NCI-H1930 (cell line): Measurements from ENCODE around the gene SCAF1.
"Not testable (repeated sequence)": the region's sequence is repeated elsewhere in the genome, so short reads cannot be mapped to it uniquely, and the experiment has no call there.

Experiments
- DNase-seq, 2 experiments: peaks; one replicate each; lab custom pipeline; 2025; lab: John Stamatoyannopoulos, UW

The SCAF1 gene

GRCh38 chr19:49616532-49616931, 25.5 kb upstream of the SCAF1 start:
- no peak for DNase-seq

- DNase-seq: no peak
These were observed 25.1 kb upstream of the SCAF1 start for GRCh38 chr19:49616945-49617344.

- not testable (repeated sequence) for DNase-seq
These were observed 24.1 kb upstream of the SCAF1 start for GRCh38 chr19:49617860-49618259.

GRCh38 chr19:49624967-49625910, 16.8 kb upstream of the SCAF1 start:
- DNase-seq: no peak

GRCh38 chr19:49626226-49626625, 15.8 kb upstream of the SCAF1 start:
- DNase-seq: no peak

- no peak for DNase-seq
These were observed 12.3 kb upstream of the SCAF1 start for GRCh38 chr19:49629659-49630058.

GRCh38 chr19:49631014-49631588, 10.9 kb upstream of the SCAF1 start:
- DNase-seq: no peak

- no peak for DNase-seq
These were observed 10.3 kb upstream of the SCAF1 start for GRCh38 chr19:49631610-49632192.

GRCh38 chr19:49632576-49632975, 9.4 kb upstream of the SCAF1 start:
- no peak for DNase-seq

- not testable (repeated sequence) for DNase-seq
These were observed 8.7 kb upstream of the SCAF1 start for GRCh38 chr19:49633273-49633672.

GRCh38 chr19:49635530-49636232, 6.3 kb upstream of the SCAF1 start:
- DNase-seq: no peak

- DNase-seq: no peak
These were observed 5.6 kb upstream of the SCAF1 start for GRCh38 chr19:49636233-49636932.

- DNase-seq: no peak
These were observed 3.9 kb upstream of the SCAF1 start for GRCh38 chr19:49637821-49638738.

GRCh38 chr19:49639401-49640112, 2.5 kb upstream of the SCAF1 start:
- no peak for DNase-seq

- DNase-seq: peak; percentile 99
These were observed 1.7 kb upstream of the SCAF1 start, which contains the start of gene RRAS for GRCh38 chr19:49640113-49640898. Gene RRAS, minus strand, starts transcription at chr19:49640143. Its CDS starts 45 bp downstream, at chr19:49640098.

- DNase-seq: no peak
These were observed 555 bp downstream of the SCAF1 start for GRCh38 chr19:49642492-49643035.

GRCh38 chr19:49643466-49643865, 1.5 kb downstream of the SCAF1 start:
- DNase-seq: no peak

- DNase-seq: no peak
These were observed 3.6 kb downstream of the SCAF1 start for GRCh38 chr19:49645592-49645991.

- DNase-seq: no peak
These were observed 4.0 kb downstream of the SCAF1 start for GRCh38 chr19:49645995-49646394.
